NCI-H2081 (cell line): Measurements from ENCODE around the gene SIRT2.
"Not testable (repeated sequence)": the region's sequence is repeated elsewhere in the genome, so short reads cannot be mapped to it uniquely, and the experiment has no call there.

Experiments
- DNase-seq, 2 experiments: peaks; one replicate each; lab custom pipeline; 2025; lab: John Stamatoyannopoulos, UW

Gene SIRT2

GRCh38 chr19:38867171-38867780 lies 32.1 kb downstream of the SIRT2 start:
- DNase-seq: no peak

- peak in 1 of 2 experiments; percentile 83 for DNase-seq
Measured at GRCh38 chr19:38862321-38863059, 36.9 kb downstream of the SIRT2 start.

- DNase-seq: no peak
Measured at GRCh38 chr19:38861368-38861767, 38.0 kb downstream of the SIRT2 start.

GRCh38 chr19:38859631-38860204 lies 39.7 kb downstream of the SIRT2 start:
- not testable (repeated sequence) for DNase-seq

GRCh38 chr19:38856813-38857212 lies 42.6 kb downstream of the SIRT2 start:
- no peak for DNase-seq

- DNase-seq: not testable (repeated sequence)
Measured at GRCh38 chr19:38855751-38856150, 43.7 kb downstream of the SIRT2 start.

GRCh38 chr19:38854961-38855360 lies 44.5 kb downstream of the SIRT2 start:
- DNase-seq: not testable (repeated sequence)

GRCh38 chr19:38853214-38853613 lies 46.2 kb downstream of the SIRT2 start:
- DNase-seq: no peak

GRCh38 chr19:38852231-38853044 lies 47.0 kb downstream of the SIRT2 start:
- DNase-seq: no peak

- peak; percentile 86 to 89 for DNase-seq
Measured at GRCh38 chr19:38851622-38852230, 47.7 kb downstream of the SIRT2 start.

GRCh38 chr19:38850976-38851621 lies 48.3 kb downstream of the SIRT2 start:
- DNase-seq: peak in 1 of 2 experiments; percentile 38

- DNase-seq: no peak
Measured at GRCh38 chr19:38850436-38850975, 48.9 kb downstream of the SIRT2 start.

- DNase-seq: peak; percentile 100
Measured at GRCh38 chr19:38849860-38850435, 49.5 kb downstream of the SIRT2 start, which contains the start of gene HNRNPL. Gene HNRNPL (minus strand): TSS chr19:38849986. CDS start chr19:38849966, 20 bp downstream.

- peak; percentile 95 to 97 for DNase-seq
Measured at GRCh38 chr19:38849147-38849859, 50.1 kb downstream of the SIRT2 start.

- no peak for DNase-seq
Measured at GRCh38 chr19:38848299-38849146, 50.9 kb downstream of the SIRT2 start.

GRCh38 chr19:38846097-38846496 lies 53.3 kb downstream of the SIRT2 start:
- DNase-seq: no peak

- DNase-seq: no peak
Measured at GRCh38 chr19:38845374-38846024, 53.9 kb downstream of the SIRT2 start.

GRCh38 chr19:38844093-38844686 lies 55.2 kb downstream of the SIRT2 start:
- no peak for DNase-seq
